Peyer's patch (tissue), 4 donors: Measurements from ENCODE around the gene RGS3. TPM values are rescaled to one million over a fixed set of nuclear protein-coding genes. Genes with fewer than 3 reads are reported as not detected.

ENCODE experiments used
- DNase-seq, 3 donors: peaks; one replicate each; pipeline ENCODE4 v3.0.0-alpha.2; 2017 to 2019
- H3K27ac ChIP-seq, 4 donors: fragments of 200-600 bp; sonication (generic); one replicate each; pipeline ENCODE4 v1.5.1; 2016 to 2019
- H3K27me3 ChIP-seq, 2 donors: fragments of 200-600 bp; sonication (generic); one replicate each; pipeline ENCODE4 v1.5.1; 2019
- H3K36me3 ChIP-seq, 3 donors: fragments of 200-600 bp; sonication (generic); one replicate each; pipeline ENCODE4 v1.5.1; 2016 to 2019
- H3K4me1 ChIP-seq, 4 donors: fragments of 200-600 bp; sonication (generic); one replicate each; pipeline ENCODE4 v1.5.1; 2016 to 2019
- H3K4me3 ChIP-seq, 4 donors: fragments of 200-600 bp; sonication (generic); 1 replicate in 3 of 4; 2 replicates in 1 of 4; pipeline ENCODE4 v1.5.1; 2016 to 2019; ENCODE audit warnings: mild to moderate bottlenecking in 1 of 4
- H3K9me3 ChIP-seq, 4 donors: fragments of 200-600 bp; sonication (generic); one replicate each; pipeline ENCODE4 v1.5.1; 2016 to 2019; ENCODE audit warnings: mild to moderate bottlenecking in 1 of 4
- POLR2A ChIP-seq, 2 donors: fragments of 450-650 bp; IDR thresholded peaks; one replicate each; pipeline ENCODE4 v1.5.1; 2017; ENCODE audit warnings: antibody characterized with exemption in 2 of 2, mild to moderate bottlenecking in 2 of 2, moderate library complexity in 2 of 2
- total RNA-seq, 4 donors: library from RNA; depleted of rRNA; stranded (reverse); fragments of >200 nt; gene quantifications; one replicate each; pipeline ENCODE4 v1.1.0, GENCODE V29; 2016
- TF ChIP-seq, protein P1 (sequence below), 6 experiments: fragments of 450-650 bp in 4 of 6; fragments of 200-600 bp in 2 of 6; sonication (generic) in 1 of 6; IDR thresholded peaks; one replicate each; pipeline ENCODE4 v1.5.1; 2017 to 2019; ENCODE audit warnings: antibody characterized with exemption in 6 of 6, mild to moderate bottlenecking in 3 of 6, moderate library complexity in 1 of 6

Gene RGS3
- total RNA-seq, 4 donors from 2014 or later = 55.3 to 113 (median 88.6) TPM

DNA sequence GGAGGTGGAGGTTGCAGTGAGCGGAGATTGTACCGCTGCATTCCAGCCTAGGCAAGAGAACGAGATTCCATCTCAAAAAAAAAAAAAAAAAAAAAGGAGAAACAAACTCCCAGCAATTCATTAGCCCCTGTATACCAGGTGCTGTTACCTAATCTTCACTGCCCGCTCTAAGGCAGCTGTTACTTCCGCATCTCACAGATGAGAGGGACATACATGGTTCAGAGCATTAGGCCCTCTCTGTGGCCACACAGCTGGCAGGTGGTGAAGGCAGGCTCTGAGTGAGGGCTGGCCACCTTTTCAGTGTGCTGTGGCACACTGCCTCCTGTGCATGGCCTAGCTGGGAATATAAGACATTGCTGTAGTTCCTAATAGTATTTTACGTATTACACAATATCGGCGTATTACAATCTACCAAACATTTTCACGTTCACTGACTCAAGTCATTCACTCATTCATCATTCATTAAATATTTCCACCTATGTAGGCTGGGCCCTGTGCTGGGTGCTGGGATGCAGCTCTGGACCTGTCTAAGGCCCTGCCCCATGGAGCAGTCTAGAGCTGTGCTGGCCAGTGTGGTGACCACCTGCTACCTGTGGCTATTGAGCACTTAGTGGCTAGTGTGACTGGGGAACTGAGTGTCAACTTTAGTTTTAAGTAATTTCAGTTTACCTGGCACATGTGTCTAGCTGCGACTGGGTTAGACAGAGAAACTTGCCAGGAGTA, 35.8 kb downstream of the RGS3 start:
- H3K4me3 ChIP-seq = no peak overlapping the region
- H3K9me3 ChIP-seq = no peaks in the 10 kb centered on the region
- DNase-seq = no peak
- TF ChIP-seq POLR2A (IDR thresholded peaks at IDR 0.05) = no peak
- TF ChIP-seq, protein P1, sequence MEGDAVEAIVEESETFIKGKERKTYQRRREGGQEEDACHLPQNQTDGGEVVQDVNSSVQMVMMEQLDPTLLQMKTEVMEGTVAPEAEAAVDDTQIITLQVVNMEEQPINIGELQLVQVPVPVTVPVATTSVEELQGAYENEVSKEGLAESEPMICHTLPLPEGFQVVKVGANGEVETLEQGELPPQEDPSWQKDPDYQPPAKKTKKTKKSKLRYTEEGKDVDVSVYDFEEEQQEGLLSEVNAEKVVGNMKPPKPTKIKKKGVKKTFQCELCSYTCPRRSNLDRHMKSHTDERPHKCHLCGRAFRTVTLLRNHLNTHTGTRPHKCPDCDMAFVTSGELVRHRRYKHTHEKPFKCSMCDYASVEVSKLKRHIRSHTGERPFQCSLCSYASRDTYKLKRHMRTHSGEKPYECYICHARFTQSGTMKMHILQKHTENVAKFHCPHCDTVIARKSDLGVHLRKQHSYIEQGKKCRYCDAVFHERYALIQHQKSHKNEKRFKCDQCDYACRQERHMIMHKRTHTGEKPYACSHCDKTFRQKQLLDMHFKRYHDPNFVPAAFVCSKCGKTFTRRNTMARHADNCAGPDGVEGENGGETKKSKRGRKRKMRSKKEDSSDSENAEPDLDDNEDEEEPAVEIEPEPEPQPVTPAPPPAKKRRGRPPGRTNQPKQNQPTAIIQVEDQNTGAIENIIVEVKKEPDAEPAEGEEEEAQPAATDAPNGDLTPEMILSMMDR (IDR thresholded peaks at IDR 0.05) = no peak
- peaks cover 0 to 10% (median 1%) of the 10 kb centered on the region in 4 donors for H3K4me1 ChIP-seq
- no peaks in the 10 kb centered on the region for H3K27me3 ChIP-seq
- no peak overlapping the region for H3K27ac ChIP-seq
- H3K36me3 ChIP-seq = no peaks in the 10 kb centered on the region

DNA sequence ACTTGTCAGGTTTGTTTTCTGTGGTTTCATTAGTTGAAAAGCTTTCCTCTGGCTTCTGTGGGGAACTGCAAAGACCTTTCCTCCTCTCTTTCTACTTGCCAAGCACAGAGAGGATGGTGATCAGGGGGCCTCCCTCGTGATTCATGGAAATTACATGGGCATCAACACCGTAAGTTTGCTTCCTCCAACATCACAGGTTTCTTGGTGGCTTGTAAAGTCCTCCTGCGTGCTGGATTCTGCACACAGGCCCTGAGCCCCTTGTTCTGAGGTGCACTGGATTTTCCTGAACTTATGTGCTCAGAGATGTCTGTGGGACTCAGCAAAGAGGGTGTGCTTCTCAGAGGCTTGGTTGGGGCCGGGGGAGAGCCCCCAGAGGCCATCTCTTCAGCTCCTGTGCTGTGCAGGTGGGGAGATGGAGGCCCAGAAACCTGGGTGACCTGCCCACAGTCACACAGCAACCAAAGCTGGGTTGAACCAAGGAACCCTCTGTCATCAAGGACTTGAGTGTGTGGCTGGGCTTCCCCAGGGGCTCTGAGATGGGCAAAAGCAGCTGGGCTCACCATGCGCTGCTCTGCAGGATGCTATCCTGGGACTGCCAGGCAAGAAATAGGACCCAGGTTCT, 36.5 kb downstream of the RGS3 start:
- Histone ChIP-seq H3K27ac (peak overlapping the region in 1 of 4 donors; percentile 11), H3K4me3 (no peak overlapping the region), H3K27me3 (no peaks in the 10 kb centered on the region), H3K36me3 (no peaks in the 10 kb centered on the region), H3K9me3 (no peaks in the 10 kb centered on the region), H3K4me1 (peaks cover 0 to 14% (median 3%) of the 10 kb centered on the region in 4 donors)
- no peak for TF ChIP-seq POLR2A (IDR thresholded peaks at IDR 0.05)
- no peak for DNase-seq

DNA sequence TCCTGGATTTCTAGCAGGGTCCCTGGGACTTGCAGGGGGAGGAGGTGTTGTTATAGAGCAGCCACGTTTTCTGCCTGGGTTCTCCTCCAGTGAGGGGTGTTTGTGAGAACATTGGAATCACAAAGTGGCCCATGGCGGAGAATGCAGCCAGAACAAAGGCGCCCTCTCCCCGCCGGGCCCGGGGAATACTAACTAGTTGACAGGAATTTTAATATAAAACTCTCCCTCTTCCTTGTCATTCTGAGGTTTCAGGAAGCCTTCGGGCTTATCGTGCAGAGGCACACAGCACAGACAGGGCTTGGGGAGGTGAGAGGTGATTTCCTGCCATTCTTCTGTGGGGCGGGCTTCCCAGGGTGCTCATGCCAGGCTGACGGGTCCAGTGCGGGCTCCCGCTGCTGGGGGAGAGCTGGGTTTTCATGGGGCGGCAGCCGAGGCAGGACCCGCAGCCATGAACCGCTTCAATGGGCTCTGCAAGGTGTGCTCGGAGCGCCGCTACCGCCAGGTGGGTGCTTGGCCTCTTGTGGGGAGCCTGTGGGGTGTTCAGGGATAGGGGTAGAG, 37.7 kb downstream of the RGS3 start:
- TF ChIP-seq POLR2A (IDR thresholded peaks at IDR 0.05) = no peak
- TF ChIP-seq, protein P1 (IDR thresholded peaks at IDR 0.05) = no peak
- no peak for DNase-seq
- Histone ChIP-seq H3K27me3 (no peaks in the 10 kb centered on the region), H3K27ac (peak overlapping the region in 2 of 4 donors; percentile 18 to 25), H3K4me3 (peak overlapping the region in 2 of 4 donors; percentile 1 to 8), H3K36me3 (no peaks in the 10 kb centered on the region), H3K4me1 (peaks cover 0 to 14% (median 3%) of the 10 kb centered on the region in 4 donors), H3K9me3 (no peaks in the 10 kb centered on the region)

DNA sequence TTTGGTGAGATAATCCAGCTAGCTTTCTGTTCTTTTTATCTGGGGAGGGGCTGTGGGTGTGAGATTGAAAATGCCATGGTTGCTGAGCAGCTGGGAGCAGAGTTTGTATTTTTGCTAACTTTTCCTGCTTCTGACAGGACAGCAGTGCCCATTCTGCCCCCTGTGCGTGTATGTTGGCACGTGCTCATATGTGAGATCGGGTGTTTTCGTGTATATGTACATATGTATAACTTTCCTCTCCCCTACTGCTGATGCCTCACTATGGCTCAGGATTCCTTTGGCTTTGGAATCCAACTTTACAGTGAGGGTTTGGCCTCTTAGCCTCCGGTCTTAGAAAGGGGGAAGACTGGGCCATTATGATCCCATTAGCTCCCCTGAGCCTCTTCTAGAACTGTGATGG, 38.3 kb downstream of the RGS3 start:
- Histone ChIP-seq H3K36me3 (no peaks in the 10 kb centered on the region), H3K27me3 (no peaks in the 10 kb centered on the region), H3K4me1 (peaks cover 0 to 14% (median 3%) of the 10 kb centered on the region in 4 donors), H3K27ac (peak overlapping the region in 2 of 4 donors; percentile 18 to 25), H3K9me3 (no peaks in the 10 kb centered on the region), H3K4me3 (peak overlapping the region in 2 of 4 donors; percentile 1 to 8)
- TF ChIP-seq, protein P1 (IDR thresholded peaks at IDR 0.05) = no peak
- TF ChIP-seq POLR2A (IDR thresholded peaks at IDR 0.05) = no peak
- DNase-seq = no peak

DNA sequence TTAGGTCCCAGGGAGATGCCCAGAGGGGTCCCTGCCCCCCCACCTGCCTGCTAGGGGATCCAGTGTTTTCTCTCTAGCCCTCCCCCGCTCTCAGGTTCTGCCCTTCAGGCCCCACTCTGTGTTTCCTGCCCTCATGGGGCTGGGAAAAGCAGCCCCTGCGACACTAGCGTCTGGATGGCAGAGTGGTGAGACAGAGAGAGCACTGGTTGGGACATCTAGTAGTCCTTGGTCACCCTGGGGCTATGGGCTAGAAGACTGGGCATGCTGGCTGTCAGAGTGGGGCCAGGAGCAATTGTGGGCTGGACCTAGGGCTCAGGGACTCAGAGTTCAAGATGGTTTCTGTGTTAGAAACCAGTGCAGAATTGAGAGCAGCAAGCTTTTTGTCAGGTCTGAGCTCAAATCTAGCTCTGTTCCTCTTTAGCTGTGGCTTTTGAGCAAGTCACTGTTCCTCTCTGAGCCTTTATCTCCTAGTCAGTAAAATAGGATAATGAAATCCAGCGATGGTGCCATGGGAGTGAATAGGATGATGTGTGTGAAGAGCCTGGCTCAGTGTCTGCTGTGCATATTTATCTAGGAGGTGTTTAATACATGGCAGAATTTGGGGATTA, 39.0 kb downstream of the RGS3 start:
- no peak for DNase-seq
- Histone ChIP-seq H3K36me3 (no peaks in the 10 kb centered on the region), H3K4me3 (peak overlapping the region in 2 of 4 donors; percentile 1 to 8), H3K9me3 (no peaks in the 10 kb centered on the region), H3K27me3 (no peaks in the 10 kb centered on the region), H3K4me1 (peaks cover 0 to 16% (median 3%) of the 10 kb centered on the region in 4 donors), H3K27ac (peak overlapping the region in 1 of 4 donors; percentile 38)
- TF ChIP-seq, protein P1 (IDR thresholded peaks at IDR 0.05) = no peak
- TF ChIP-seq POLR2A (IDR thresholded peaks at IDR 0.05) = no peak
